HCT116 (cell line): ENCODE measurements around the gene MMD. TPM values are rescaled to one million over a fixed set of nuclear protein-coding genes. Genes with fewer than 3 reads are reported as not detected.

ENCODE experiments used
- ATAC-seq: fragments of 200-7000 bp; cut with Tn5 transposase; 2 replicates; pipeline ENCODE4 v1.9.1; 2020; ENCODE audit warnings: mild to moderate bottlenecking, moderate library complexity
- BruUV-seq: library from RNA; stranded (reverse); fragments of 400-500 nt; replicated peaks from 2 replicates; lab custom pipeline; 2021; lab: Mats Ljungman, UMichigan
- CTCF ChIA-PET: fragments of 300-600 bp; sonication (Branson Sonifier 250); formaldehyde crosslinking; loops from one replicate; lab custom pipeline; 2021; ENCODE audit warnings: antibody characterized with exemption; lab: Charles Lee
- POLR2A ChIA-PET: fragments of 300-600, 350-600 bp; sonication (Branson Sonifier 250); formaldehyde crosslinking; loops from one replicate; lab custom pipeline; 2021; ENCODE audit warnings: antibody characterized with exemption; lab: Charles Lee
- RAD21 ChIA-PET, 2 experiments: fragments of 300-600 bp; sonication (Branson Sonifier 250); formaldehyde crosslinking; loops; one replicate each; lab custom pipeline; 2023; ENCODE audit warnings: low total read pairs in 2 of 2; ENCODE audit not compliant: uncharacterized antibody in 2 of 2, unreplicated experiment in 2 of 2, low non-redundant PET in 1 of 2; lab: Charles Lee
- DNase-seq: peaks from one replicate; pipeline ENCODE4 v3.0.0-alpha.2; 2010; ENCODE audit warnings: low read depth, low spot score
- H2AFZ ChIP-seq: fragments of 200-600 bp; shearing (Covaris generic), sonication (generic); 2 replicates; pipeline ENCODE4 v1.6.1; 2017; ENCODE audit warnings: low read depth, mixed run types, mixed read lengths, antibody characterized with exemption, low read length; ENCODE audit not compliant: poor library complexity, severe bottlenecking
- H3K27ac ChIP-seq: 2 replicates; pipeline ENCODE4 v1.5.1; 2012; ENCODE audit warnings: low read depth, low read length
- H3K27me3 ChIP-seq: fragments of 200-600 bp; sonication (generic); 2 replicates; pipeline ENCODE4 v1.6.1; 2016; ENCODE audit warnings: mixed run types, low read length, mixed read lengths; ENCODE audit not compliant: insufficient read depth
- H3K36me3 ChIP-seq, 2 experiments: fragments of 200-500 bp in 1 of 2; fragments of 200-600 bp in 1 of 2; sonication (Bioruptor generic) in 1 of 2; sonication (generic) in 1 of 2; 2 replicates each; pipeline versions ENCODE4 v1.5.1 to v1.6.1; 2014 to 2016; ENCODE audit warnings: low read length in 2 of 2, inconsistent platforms in 1 of 2, mixed read lengths in 1 of 2, mixed run types in 1 of 2; ENCODE audit not compliant: insufficient read depth in 2 of 2, control insufficient read depth in 1 of 2
- H3K4me1 ChIP-seq, 2 experiments: fragments of 200-600 bp in 1 of 2; sonication (generic) in 1 of 2; 2 replicates each; pipeline versions ENCODE4 v1.5.1 to v1.6.1; 2012 to 2017; ENCODE audit warnings: low read length in 2 of 2, inconsistent platforms in 1 of 2, mild to moderate bottlenecking in 1 of 2, mixed read lengths in 1 of 2, mixed run types in 1 of 2, moderate library complexity in 1 of 2; ENCODE audit not compliant: insufficient read depth in 2 of 2, control insufficient read depth in 1 of 2
- H3K4me2 ChIP-seq: fragments of 200-600 bp; sonication (generic); 2 replicates; pipeline ENCODE4 v1.6.1; 2017; ENCODE audit warnings: mixed run types, low read length, mixed read lengths
- H3K4me3 ChIP-seq, 2 experiments: fragments of 200-600 bp in 1 of 2; sonication (generic) in 1 of 2; replicated peaks in 1 of 2; 2 replicates each; pipeline ENCODE4 v1.5.1; 2011 to 2016; ENCODE audit warnings: low read length in 2 of 2, control low read depth in 1 of 2, low read depth in 1 of 2, mild to moderate bottlenecking in 1 of 2, mixed read lengths in 1 of 2, mixed run types in 1 of 2
- H3K79me2 ChIP-seq: fragments of 200-600 bp; sonication (generic); 2 replicates; pipeline ENCODE4 v1.6.1; 2017; ENCODE audit warnings: mild to moderate bottlenecking, mixed run types, low read length, moderate library complexity, mixed read lengths; ENCODE audit not compliant: insufficient read depth
- H3K9ac ChIP-seq: fragments of 200-600 bp; sonication (generic); 2 replicates; pipeline ENCODE4 v1.6.1; 2016; ENCODE audit warnings: low read length, mixed read lengths
- H3K9me2 ChIP-seq: fragments of 200-600 bp; sonication (generic), shearing (Covaris generic); 2 replicates; pipeline ENCODE4 v1.6.1; 2017; ENCODE audit warnings: mixed run types, mild to moderate bottlenecking, moderate library complexity; ENCODE audit not compliant: insufficient read depth
- H3K9me3 ChIP-seq, 2 experiments: fragments of 200-500 bp in 1 of 2; fragments of 200-600 bp in 1 of 2; sonication (Bioruptor generic) in 1 of 2; sonication (generic) in 1 of 2; 2 replicates each; pipeline ENCODE4 v1.6.1; 2014 to 2017; ENCODE audit warnings: low read length in 2 of 2, mixed read lengths in 2 of 2, inconsistent platforms in 1 of 2, low read depth in 1 of 2, mild to moderate bottlenecking in 1 of 2, mixed run types in 1 of 2, moderate library complexity in 1 of 2; ENCODE audit not compliant: control insufficient read depth in 1 of 2, insufficient read depth in 1 of 2
- H4K20me1 ChIP-seq: fragments of 200-600 bp; sonication (generic), shearing (Covaris generic); 2 replicates; pipeline ENCODE4 v1.6.1; 2017; ENCODE audit warnings: mixed run types, mild to moderate bottlenecking, moderate library complexity; ENCODE audit not compliant: insufficient read depth
- CBX3 ChIP-seq: IDR thresholded peaks from 2 replicates; pipeline ENCODE4 v1.6.1; 2012; ENCODE audit warnings: low read depth
- CEBPB ChIP-seq: IDR thresholded peaks from 2 replicates; pipeline ENCODE4 v1.6.1; 2012; ENCODE audit warnings: low read depth
- EGR1 ChIP-seq: IDR thresholded peaks from 2 replicates; pipeline ENCODE4 v1.6.1; 2012; ENCODE audit warnings: low read depth
- ELF1 ChIP-seq: IDR thresholded peaks from 2 replicates; pipeline ENCODE4 v1.6.1; 2012; ENCODE audit warnings: low read depth, borderline replicate concordance
- JUND ChIP-seq: IDR thresholded peaks from 2 replicates; pipeline ENCODE4 v1.6.1; 2012
- RAD21 ChIP-seq: IDR thresholded peaks from 2 replicates; pipeline ENCODE4 v1.6.1; 2012; ENCODE audit warnings: low read depth, mild to moderate bottlenecking
- YY1 ChIP-seq: IDR thresholded peaks from 2 replicates; pipeline ENCODE4 v1.6.1; 2011; ENCODE audit warnings: low read length, low read depth, moderate library complexity, mild to moderate bottlenecking; ENCODE audit not compliant: insufficient replicate concordance; ENCODE audit errors: extremely low read depth
- ZNF274 ChIP-seq: fragments of 200-500 bp; sonication (Bioruptor generic); IDR thresholded peaks from 2 replicates; pipeline ENCODE4 v1.6.1; 2014; ENCODE audit warnings: mild to moderate bottlenecking, low read depth, low read length, inconsistent platforms
- intact Hi-C: fragments of 100-400 bp; cut with micrococcal nuclease; formaldehyde crosslinking; loops from 2 replicates; pipeline ENCODE4 v1.10.0; 2022
- total RNA-seq: library from RNA; stranded (reverse); gene quantifications from one replicate; pipeline ENCODE4 v1.2.1, GENCODE V29; 2021; ENCODE audit not compliant: unreplicated experiment
- TF ChIP-seq, protein P1 (sequence below): IDR thresholded peaks from 2 replicates; pipeline ENCODE4 v1.6.1; 2012
- TF ChIP-seq, protein P2 (sequence below), 3 experiments: fragments of 200-600 bp in 1 of 3; sonication (generic) in 1 of 3; IDR thresholded peaks in 2 of 3; conservative IDR thresholded peaks in 1 of 3; 2 replicates each; pipeline ENCODE4 v1.5.1; 2012 to 2017; ENCODE audit warnings: low read depth in 2 of 3, low read length in 2 of 3, antibody characterized with exemption in 1 of 3, borderline replicate concordance in 1 of 3, control low read depth in 1 of 3, mild to moderate bottlenecking in 1 of 3, mixed read lengths in 1 of 3, mixed run types in 1 of 3, moderate library complexity in 1 of 3; ENCODE audit not compliant: insufficient read depth in 1 of 3
- TF ChIP-seq, protein P3 (sequence below): IDR thresholded peaks from 2 replicates; pipeline ENCODE4 v1.6.1; 2012
- TF ChIP-seq, protein P4 (sequence below): IDR thresholded peaks from 2 replicates; pipeline ENCODE4 v1.6.1; 2011; ENCODE audit warnings: mild to moderate bottlenecking, low read length, moderate library complexity; ENCODE audit not compliant: insufficient replicate concordance; ENCODE audit errors: extremely low read depth

The MMD gene
- total RNA-seq, 1 experiment from 2014 or later = 21.3 TPM

DNA sequence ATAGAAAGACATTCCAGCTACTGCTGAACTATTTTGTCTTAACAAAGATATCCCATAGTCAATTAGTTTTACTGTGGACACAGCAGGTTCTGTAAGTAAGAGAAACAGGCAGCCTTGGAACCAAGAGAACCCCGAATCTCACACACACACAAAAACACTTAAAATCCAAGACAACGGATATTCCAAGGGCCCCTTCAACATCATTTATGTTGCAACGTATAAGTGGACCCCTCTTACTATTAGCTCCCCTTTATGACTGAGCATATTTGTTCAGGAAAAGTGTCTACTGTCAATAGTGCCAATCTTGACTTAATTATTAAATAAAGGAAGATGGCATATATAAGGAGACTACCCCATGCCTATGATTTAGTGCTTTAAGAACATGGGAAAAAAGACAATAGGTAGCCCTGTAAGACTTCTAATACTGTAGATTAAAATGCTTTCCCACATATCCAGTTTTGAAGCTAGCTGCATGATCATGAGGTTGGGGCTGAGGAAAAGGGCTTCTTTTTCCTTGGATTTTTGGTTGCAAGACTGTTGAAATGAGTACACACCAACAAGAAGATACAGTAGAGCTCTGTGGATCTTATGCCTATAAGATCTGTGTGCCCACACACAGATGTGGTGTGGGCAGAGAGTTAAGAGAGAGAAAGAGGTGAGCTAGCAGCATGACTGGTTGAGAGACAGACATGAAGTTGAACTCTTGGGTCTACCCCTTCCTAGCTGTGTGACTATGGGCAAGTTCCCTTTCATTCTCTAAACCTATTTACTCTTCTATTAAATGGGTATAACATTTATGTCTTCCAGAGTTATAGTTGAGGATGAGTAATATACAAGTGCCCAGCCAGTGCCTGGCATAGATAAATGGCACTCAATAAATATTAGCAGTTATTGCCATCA lies 3.0 kb downstream of the MMD start:
- RAD21 ChIA-PET = no interaction called here
- TF ChIP-seq ZNF274 = no peak
- no peak for TF ChIP-seq JUND
- no peak for TF ChIP-seq RAD21
- TF ChIP-seq ELF1 = no peak
- TF ChIP-seq, protein P1, sequence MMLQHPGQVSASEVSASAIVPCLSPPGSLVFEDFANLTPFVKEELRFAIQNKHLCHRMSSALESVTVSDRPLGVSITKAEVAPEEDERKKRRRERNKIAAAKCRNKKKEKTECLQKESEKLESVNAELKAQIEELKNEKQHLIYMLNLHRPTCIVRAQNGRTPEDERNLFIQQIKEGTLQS = no peak
- TF ChIP-seq, protein P2, sequence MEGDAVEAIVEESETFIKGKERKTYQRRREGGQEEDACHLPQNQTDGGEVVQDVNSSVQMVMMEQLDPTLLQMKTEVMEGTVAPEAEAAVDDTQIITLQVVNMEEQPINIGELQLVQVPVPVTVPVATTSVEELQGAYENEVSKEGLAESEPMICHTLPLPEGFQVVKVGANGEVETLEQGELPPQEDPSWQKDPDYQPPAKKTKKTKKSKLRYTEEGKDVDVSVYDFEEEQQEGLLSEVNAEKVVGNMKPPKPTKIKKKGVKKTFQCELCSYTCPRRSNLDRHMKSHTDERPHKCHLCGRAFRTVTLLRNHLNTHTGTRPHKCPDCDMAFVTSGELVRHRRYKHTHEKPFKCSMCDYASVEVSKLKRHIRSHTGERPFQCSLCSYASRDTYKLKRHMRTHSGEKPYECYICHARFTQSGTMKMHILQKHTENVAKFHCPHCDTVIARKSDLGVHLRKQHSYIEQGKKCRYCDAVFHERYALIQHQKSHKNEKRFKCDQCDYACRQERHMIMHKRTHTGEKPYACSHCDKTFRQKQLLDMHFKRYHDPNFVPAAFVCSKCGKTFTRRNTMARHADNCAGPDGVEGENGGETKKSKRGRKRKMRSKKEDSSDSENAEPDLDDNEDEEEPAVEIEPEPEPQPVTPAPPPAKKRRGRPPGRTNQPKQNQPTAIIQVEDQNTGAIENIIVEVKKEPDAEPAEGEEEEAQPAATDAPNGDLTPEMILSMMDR (IDR thresholded peaks at IDR 0.05 in 2 of 3, conservative IDR thresholded peaks at IDR 0.05 in 1 of 3; ENCODE audit: borderline replicate concordance in 1 of 3, insufficient read depth in 1 of 3, low read depth in 2 of 3, low read length in 2 of 3) = no peak
- TF ChIP-seq, protein P3, sequence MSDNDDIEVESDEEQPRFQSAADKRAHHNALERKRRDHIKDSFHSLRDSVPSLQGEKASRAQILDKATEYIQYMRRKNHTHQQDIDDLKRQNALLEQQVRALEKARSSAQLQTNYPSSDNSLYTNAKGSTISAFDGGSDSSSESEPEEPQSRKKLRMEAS = no peak
- TF ChIP-seq EGR1 = no peak
- TF ChIP-seq CBX3 = no peak
- TF ChIP-seq YY1 = no peak
- TF ChIP-seq, protein P4, sequence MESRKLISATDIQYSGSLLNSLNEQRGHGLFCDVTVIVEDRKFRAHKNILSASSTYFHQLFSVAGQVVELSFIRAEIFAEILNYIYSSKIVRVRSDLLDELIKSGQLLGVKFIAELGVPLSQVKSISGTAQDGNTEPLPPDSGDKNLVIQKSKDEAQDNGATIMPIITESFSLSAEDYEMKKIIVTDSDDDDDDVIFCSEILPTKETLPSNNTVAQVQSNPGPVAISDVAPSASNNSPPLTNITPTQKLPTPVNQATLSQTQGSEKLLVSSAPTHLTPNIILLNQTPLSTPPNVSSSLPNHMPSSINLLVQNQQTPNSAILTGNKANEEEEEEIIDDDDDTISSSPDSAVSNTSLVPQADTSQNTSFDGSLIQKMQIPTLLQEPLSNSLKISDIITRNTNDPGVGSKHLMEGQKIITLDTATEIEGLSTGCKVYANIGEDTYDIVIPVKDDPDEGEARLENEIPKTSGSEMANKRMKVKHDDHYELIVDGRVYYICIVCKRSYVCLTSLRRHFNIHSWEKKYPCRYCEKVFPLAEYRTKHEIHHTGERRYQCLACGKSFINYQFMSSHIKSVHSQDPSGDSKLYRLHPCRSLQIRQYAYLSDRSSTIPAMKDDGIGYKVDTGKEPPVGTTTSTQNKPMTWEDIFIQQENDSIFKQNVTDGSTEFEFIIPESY = no peak
- no peak for TF ChIP-seq CEBPB
- TF ChIP-seq, all 23 proteins: peak for 0

More for the DNA sequence above, 3.0 kb downstream of the MMD start:
- H2AFZ ChIP-seq = no peak overlapping the region
- CTCF ChIA-PET = no interaction called here
- POLR2A ChIA-PET = no interaction called here
- no peaks in the 10 kb centered on the region for H3K9me2 ChIP-seq
- H4K20me1 ChIP-seq = no peaks in the 10 kb centered on the region
- H3K4me3 ChIP-seq = no peak overlapping the region
- H3K9ac ChIP-seq = no peak overlapping the region
- H3K4me2 ChIP-seq = no peak overlapping the region
- peaks cover 7% of the 10 kb centered on the region; the same call in 1 of the 2 replicates for H3K27me3 ChIP-seq
- no peak overlapping the region for H3K27ac ChIP-seq
- H3K9me3 ChIP-seq = no peaks in the 10 kb centered on the region
- BruUV-seq = no TSS peak
- peaks cover 7% of the 10 kb centered on the region; the same call in 1 of the 2 replicates for H3K79me2 ChIP-seq
- intact Hi-C loops = no loop called here
- no peak for ATAC-seq
- H3K4me1 ChIP-seq = peaks cover 8 to 22% of the 10 kb centered on the region in 2 experiments; a peak in 3 of 4 replicates
- DNase-seq = no peak
- no peaks in the 10 kb centered on the region for H3K36me3 ChIP-seq
